Liver (tissue), 9 donors: ENCODE measurements around the gene PGAP1. TPM values are rescaled to one million over a fixed set of nuclear protein-coding genes. Genes with fewer than 3 reads are reported as not detected.

Experiments used
- DNase-seq: peaks from one replicate; pipeline ENCODE4 v3.0.0-alpha.2; 2017; ENCODE audit warnings: low spot score
- H3K27ac ChIP-seq, 2 donors: one replicate each; pipeline ENCODE4 v1.7.0; 2013; ENCODE audit warnings: inconsistent platforms in 2 of 2, low read length in 2 of 2, control low read depth in 1 of 2, low read depth in 1 of 2, mild to moderate bottlenecking in 1 of 2
- H3K27me3 ChIP-seq, 4 donors: one replicate each; pipeline versions ENCODE4 v1.6.1 to v1.7.0; 2013; ENCODE audit warnings: low read length in 3 of 4, inconsistent platforms in 1 of 4, mild to moderate bottlenecking in 1 of 4, moderate library complexity in 1 of 4; ENCODE audit not compliant: control insufficient read depth in 4 of 4, insufficient read depth in 4 of 4
- H3K36me3 ChIP-seq, 4 donors: one replicate each; pipeline versions ENCODE4 v1.6.1 to v1.7.0; 2013; ENCODE audit warnings: low read length in 3 of 4, mild to moderate bottlenecking in 3 of 4, low read depth in 1 of 4, moderate library complexity in 1 of 4; ENCODE audit not compliant: control insufficient read depth in 4 of 4, insufficient read depth in 3 of 4
- H3K4me1 ChIP-seq, 4 donors: one replicate each; pipeline versions ENCODE4 v1.6.1 to v1.7.0; 2013; ENCODE audit warnings: low read length in 3 of 4, mild to moderate bottlenecking in 3 of 4, moderate library complexity in 1 of 4; ENCODE audit not compliant: control insufficient read depth in 4 of 4, insufficient read depth in 4 of 4
- H3K4me3 ChIP-seq, 3 donors: one replicate each; pipeline versions ENCODE4 v1.6.1 to v1.7.0; 2013; ENCODE audit warnings: low read length in 3 of 3, control low read depth in 1 of 3, low read depth in 1 of 3, mild to moderate bottlenecking in 1 of 3
- H3K9ac ChIP-seq, 2 donors: one replicate each; pipeline ENCODE4 v1.7.0; 2013; ENCODE audit warnings: low read length in 2 of 2, mild to moderate bottlenecking in 2 of 2, moderate library complexity in 2 of 2, control low read depth in 1 of 2, low read depth in 1 of 2
- H3K9me3 ChIP-seq, 4 donors: one replicate each; pipeline versions ENCODE4 v1.6.1 to v1.7.0; 2013; ENCODE audit warnings: low read length in 3 of 4; ENCODE audit not compliant: control insufficient read depth in 4 of 4
- EGR1 ChIP-seq, 2 donors: IDR thresholded peaks; 2 replicates each; pipeline ENCODE4 v1.6.1; 2016 to 2018; ENCODE audit warnings: antibody characterized with exemption in 2 of 2, low read depth in 2 of 2
- FOXA1 ChIP-seq: IDR thresholded peaks from 2 replicates; pipeline ENCODE4 v1.6.1; 2016; ENCODE audit warnings: antibody characterized with exemption
- FOXA2 ChIP-seq: IDR thresholded peaks from 2 replicates; pipeline ENCODE4 v1.6.1; 2016; ENCODE audit warnings: antibody characterized with exemption
- GABPA ChIP-seq, 2 donors: IDR thresholded peaks in 1 of 2; conservative IDR thresholded peaks in 1 of 2; 2 replicates each; pipeline ENCODE4 v1.6.1; 2016; ENCODE audit warnings: antibody characterized with exemption in 2 of 2, mild to moderate bottlenecking in 1 of 2, moderate library complexity in 1 of 2
- HNF4A ChIP-seq, 2 donors: conservative IDR thresholded peaks; 2 replicates each; pipeline ENCODE4 v1.6.1; 2016; ENCODE audit warnings: antibody characterized with exemption in 2 of 2, mild to moderate bottlenecking in 2 of 2
- HNF4G ChIP-seq: IDR thresholded peaks from 2 replicates; pipeline ENCODE4 v1.6.1; 2016; ENCODE audit warnings: antibody characterized with exemption
- JUND ChIP-seq, 2 donors: IDR thresholded peaks; 2 replicates each; pipeline ENCODE4 v1.6.1; 2016; ENCODE audit warnings: antibody characterized with exemption in 2 of 2
- MAX ChIP-seq: IDR thresholded peaks from 2 replicates; pipeline ENCODE4 v1.6.1; 2016; ENCODE audit warnings: antibody characterized with exemption
- NR2F2 ChIP-seq: IDR thresholded peaks from 2 replicates; pipeline ENCODE4 v1.6.1; 2016; ENCODE audit warnings: antibody characterized with exemption
- RAD21 ChIP-seq, 2 donors: IDR thresholded peaks; 2 replicates each; pipeline ENCODE4 v1.6.1; 2016; ENCODE audit warnings: antibody characterized with exemption in 2 of 2, mild to moderate bottlenecking in 2 of 2
- REST ChIP-seq: IDR thresholded peaks from 2 replicates; pipeline ENCODE4 v1.6.1; 2016; ENCODE audit warnings: antibody characterized with exemption, mild to moderate bottlenecking
- SP1 ChIP-seq: IDR thresholded peaks from 2 replicates; pipeline ENCODE4 v1.6.1; 2018; ENCODE audit warnings: antibody characterized with exemption, mild to moderate bottlenecking
- TAF1 ChIP-seq: conservative IDR thresholded peaks from 2 replicates; pipeline ENCODE4 v1.6.1; 2016; ENCODE audit warnings: antibody characterized with exemption, mild to moderate bottlenecking
- YY1 ChIP-seq: IDR thresholded peaks from 2 replicates; pipeline ENCODE4 v1.6.1; 2016; ENCODE audit warnings: antibody characterized with exemption, mild to moderate bottlenecking
- WGBS: extraction: QIAGEN DNeasy Blood & Tissue Kit; methylation state at CpG from one replicate; pipeline ENCODE4 v1.1.7; 2013; 5-methylcytosine and 5-hydroxymethylcytosine counted together
- polyA plus RNA-seq, 2 donors: library from polyadenylated mRNA; stranded (reverse) in 1 of 2; unstranded in 1 of 2; fragments of 200-250 nt in 1 of 2; fragments of >200 nt in 1 of 2; fragmentation: Nextera tagmentation in 1 of 2; extraction: Ambion mirVana in 1 of 2; gene quantifications; one replicate each; pipeline versions ENCODE4 v1.2.1 to v1.2.3, GENCODE V29; 2013 to 2015
- total RNA-seq, 2 donors: library from RNA; depleted of rRNA; stranded (reverse); fragments of >200 nt; gene quantifications; one replicate each; pipeline ENCODE4 v1.2.3, GENCODE V29; 2014
- TF ChIP-seq, protein P1 (sequence below): IDR thresholded peaks from 2 replicates; pipeline ENCODE4 v1.6.1; 2016; ENCODE audit warnings: antibody characterized with exemption
- TF ChIP-seq, protein P2 (sequence below): fragments of 150-350 bp; IDR thresholded peaks from 2 replicates; pipeline ENCODE4 v1.5.1; 2017; ENCODE audit warnings: improper control_type of control experiment, low read depth, low read length; ENCODE audit not compliant: missing input control
- donor health status: healthy.
- donor health status: healthy.
- donor health status: healthy.
- donor health status: healthy.
- donor health status: healthy.

Gene PGAP1
- total and polyA plus RNA-seq, 4 donors: 0.54 to 5.8 (median 2.3) TPM

DNA sequence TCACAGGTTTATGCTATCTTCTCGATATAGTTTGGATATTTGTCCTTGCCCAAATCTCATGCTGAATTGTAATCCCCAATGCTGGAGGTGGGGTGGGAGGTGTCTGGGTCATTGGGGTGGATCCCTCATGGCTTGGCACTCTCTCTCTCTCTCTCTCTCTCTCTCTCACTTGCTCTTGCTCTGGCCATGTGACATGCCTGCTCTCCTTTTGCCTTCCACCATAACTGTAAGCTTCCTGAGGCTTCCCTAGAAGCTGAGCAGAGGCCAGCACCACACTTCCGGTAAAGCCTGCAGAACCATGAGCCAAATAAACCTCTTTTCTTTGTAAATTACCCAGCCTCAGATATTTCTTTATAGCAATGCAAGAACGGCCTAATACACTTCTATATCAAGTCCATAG, 41.3 kb upstream of the PGAP1 start:
- 90% methylated on average over 3 of the region's 3 CpGs for WGBS
- H3K4me1 ChIP-seq: no peaks in the 10 kb centered on the region
- no peaks in the 10 kb centered on the region for H3K36me3 ChIP-seq
- H3K9ac ChIP-seq: no peak overlapping the region
- DNase-seq: no peak
- H3K9me3 ChIP-seq: no peaks in the 10 kb centered on the region
- H3K4me3 ChIP-seq: no peak overlapping the region
- H3K27me3 ChIP-seq: peaks cover 0 to 3% (median 0%) of the 10 kb centered on the region in 4 donors
- no peak for TF ChIP-seq SP1
- no peak for TF ChIP-seq EGR1 (IDR thresholded peaks at IDR 0.05; ENCODE audit: low read depth in 2 of 2)
- no peak for TF ChIP-seq TAF1
- TF ChIP-seq REST: no peak
- no peak for TF ChIP-seq HNF4G
- TF ChIP-seq FOXA2: no peak
- no peak for TF ChIP-seq NR2F2
- TF ChIP-seq HNF4A (conservative IDR thresholded peaks at IDR 0.05): no peak
- TF ChIP-seq FOXA1: no peak
- TF ChIP-seq GABPA (IDR thresholded peaks at IDR 0.05 in 1 of 2, conservative IDR thresholded peaks at IDR 0.05 in 1 of 2): no peak
- TF ChIP-seq JUND (IDR thresholded peaks at IDR 0.05): no peak
- no peak for TF ChIP-seq RAD21 (IDR thresholded peaks at IDR 0.05)
- TF ChIP-seq, protein P1, sequence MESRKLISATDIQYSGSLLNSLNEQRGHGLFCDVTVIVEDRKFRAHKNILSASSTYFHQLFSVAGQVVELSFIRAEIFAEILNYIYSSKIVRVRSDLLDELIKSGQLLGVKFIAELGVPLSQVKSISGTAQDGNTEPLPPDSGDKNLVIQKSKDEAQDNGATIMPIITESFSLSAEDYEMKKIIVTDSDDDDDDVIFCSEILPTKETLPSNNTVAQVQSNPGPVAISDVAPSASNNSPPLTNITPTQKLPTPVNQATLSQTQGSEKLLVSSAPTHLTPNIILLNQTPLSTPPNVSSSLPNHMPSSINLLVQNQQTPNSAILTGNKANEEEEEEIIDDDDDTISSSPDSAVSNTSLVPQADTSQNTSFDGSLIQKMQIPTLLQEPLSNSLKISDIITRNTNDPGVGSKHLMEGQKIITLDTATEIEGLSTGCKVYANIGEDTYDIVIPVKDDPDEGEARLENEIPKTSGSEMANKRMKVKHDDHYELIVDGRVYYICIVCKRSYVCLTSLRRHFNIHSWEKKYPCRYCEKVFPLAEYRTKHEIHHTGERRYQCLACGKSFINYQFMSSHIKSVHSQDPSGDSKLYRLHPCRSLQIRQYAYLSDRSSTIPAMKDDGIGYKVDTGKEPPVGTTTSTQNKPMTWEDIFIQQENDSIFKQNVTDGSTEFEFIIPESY: no peak
- no peak overlapping the region for H3K27ac ChIP-seq

DNA sequence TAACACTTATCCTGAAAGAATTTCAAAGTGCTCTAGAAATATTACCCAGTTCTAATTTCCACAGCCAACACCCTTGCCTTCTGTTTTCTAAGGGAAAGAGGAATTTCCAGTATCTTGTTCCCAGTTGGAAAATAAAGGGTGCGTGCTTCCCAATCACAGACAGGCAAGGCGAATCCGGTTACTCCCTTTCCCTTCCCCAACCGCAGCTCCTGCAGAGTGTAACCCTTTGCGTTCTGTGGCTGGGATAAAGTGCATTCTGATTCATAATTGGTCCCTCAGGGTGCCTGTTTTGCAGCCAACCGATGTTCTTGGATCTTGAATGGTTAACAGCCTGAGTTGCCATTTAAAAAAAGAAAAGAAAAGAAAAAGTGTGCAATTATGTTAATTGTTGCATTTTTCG, 40.6 kb upstream of the PGAP1 start:
- Histone ChIP-seq H3K27ac (no peak overlapping the region), H3K9me3 (no peaks in the 10 kb centered on the region), H3K27me3 (peaks cover 0 to 3% (median 0%) of the 10 kb centered on the region in 4 donors), H3K9ac (no peak overlapping the region), H3K4me3 (no peak overlapping the region), H3K4me1 (no peaks in the 10 kb centered on the region), H3K36me3 (no peaks in the 10 kb centered on the region)
- TF ChIP-seq EGR1 (IDR thresholded peaks at IDR 0.05; ENCODE audit: low read depth in 2 of 2) (no peak), RAD21 (IDR thresholded peaks at IDR 0.05) (peak in 1 of 2 donors; percentile 4), HNF4G (no peak)
- WGBS: 40% methylated on average over 7 of the region's 7 CpGs
- no peak for DNase-seq

GRCh38 chr2:196966061-196966460, 39.6 kb upstream of the PGAP1 start:
- 63% methylated on average over 3 of the region's 3 CpGs for WGBS
- Histone ChIP-seq H3K9ac (no peak overlapping the region), H3K27ac (no peak overlapping the region), H3K4me3 (no peak overlapping the region), H3K4me1 (no peaks in the 10 kb centered on the region), H3K36me3 (no peaks in the 10 kb centered on the region), H3K27me3 (peaks cover 0 to 3% (median 0%) of the 10 kb centered on the region in 4 donors), H3K9me3 (no peaks in the 10 kb centered on the region)
- no peak for DNase-seq
- no peak for TF ChIP-seq GABPA (IDR thresholded peaks at IDR 0.05 in 1 of 2, conservative IDR thresholded peaks at IDR 0.05 in 1 of 2)
- TF ChIP-seq, protein P2, sequence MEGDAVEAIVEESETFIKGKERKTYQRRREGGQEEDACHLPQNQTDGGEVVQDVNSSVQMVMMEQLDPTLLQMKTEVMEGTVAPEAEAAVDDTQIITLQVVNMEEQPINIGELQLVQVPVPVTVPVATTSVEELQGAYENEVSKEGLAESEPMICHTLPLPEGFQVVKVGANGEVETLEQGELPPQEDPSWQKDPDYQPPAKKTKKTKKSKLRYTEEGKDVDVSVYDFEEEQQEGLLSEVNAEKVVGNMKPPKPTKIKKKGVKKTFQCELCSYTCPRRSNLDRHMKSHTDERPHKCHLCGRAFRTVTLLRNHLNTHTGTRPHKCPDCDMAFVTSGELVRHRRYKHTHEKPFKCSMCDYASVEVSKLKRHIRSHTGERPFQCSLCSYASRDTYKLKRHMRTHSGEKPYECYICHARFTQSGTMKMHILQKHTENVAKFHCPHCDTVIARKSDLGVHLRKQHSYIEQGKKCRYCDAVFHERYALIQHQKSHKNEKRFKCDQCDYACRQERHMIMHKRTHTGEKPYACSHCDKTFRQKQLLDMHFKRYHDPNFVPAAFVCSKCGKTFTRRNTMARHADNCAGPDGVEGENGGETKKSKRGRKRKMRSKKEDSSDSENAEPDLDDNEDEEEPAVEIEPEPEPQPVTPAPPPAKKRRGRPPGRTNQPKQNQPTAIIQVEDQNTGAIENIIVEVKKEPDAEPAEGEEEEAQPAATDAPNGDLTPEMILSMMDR: no peak
- no peak for TF ChIP-seq JUND (IDR thresholded peaks at IDR 0.05)
- no peak for TF ChIP-seq FOXA2
- TF ChIP-seq HNF4A (conservative IDR thresholded peaks at IDR 0.05): no peak
- no peak for TF ChIP-seq MAX
- TF ChIP-seq HNF4G: no peak
- no peak for TF ChIP-seq RAD21 (IDR thresholded peaks at IDR 0.05)
- no peak for TF ChIP-seq REST
- no peak for TF ChIP-seq YY1
